Ovary (tissue), 3 donors: ENCODE measurements around the gene NUMBL.

Experiments
- POLR2A ChIP-seq: fragments of 450-650 bp; IDR thresholded peaks from one replicate; pipeline ENCODE4 v1.6.1; 2017; ENCODE audit warnings: antibody characterized with exemption, mild to moderate bottlenecking, moderate library complexity
- TF ChIP-seq, protein P1 (sequence below), 3 donors: fragments of 450-650 bp in 2 of 3; fragments of 200-600 bp in 1 of 3; IDR thresholded peaks; one replicate each; pipeline versions ENCODE4 v1.5.1 to v1.8.0; 2016 to 2022; ENCODE audit warnings: antibody characterized with exemption in 3 of 3, mild to moderate bottlenecking in 1 of 3
- donor health status: DM: no; HTN: no; CAD: no.

DNA sequence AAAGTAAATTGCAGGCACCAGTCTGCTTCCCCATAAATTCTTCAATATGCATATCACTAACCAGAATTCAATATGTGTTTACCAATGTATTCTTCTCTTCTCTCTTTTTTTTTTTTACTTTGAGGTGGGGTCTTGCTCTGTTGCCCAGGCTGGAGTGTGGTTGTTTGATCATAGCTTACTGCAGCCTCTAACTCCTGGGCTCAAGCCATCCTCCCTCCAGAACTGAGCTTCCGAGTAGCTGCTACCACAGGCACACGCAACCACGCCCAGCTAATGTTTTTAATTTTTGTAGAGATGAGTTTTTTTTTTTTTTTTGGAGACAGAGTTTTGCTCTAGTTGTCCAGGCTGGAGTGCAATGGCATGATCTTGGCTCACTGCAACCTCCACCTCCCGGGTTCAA lies 72.5 kb downstream of the NUMBL start:
- TF ChIP-seq, protein P1, sequence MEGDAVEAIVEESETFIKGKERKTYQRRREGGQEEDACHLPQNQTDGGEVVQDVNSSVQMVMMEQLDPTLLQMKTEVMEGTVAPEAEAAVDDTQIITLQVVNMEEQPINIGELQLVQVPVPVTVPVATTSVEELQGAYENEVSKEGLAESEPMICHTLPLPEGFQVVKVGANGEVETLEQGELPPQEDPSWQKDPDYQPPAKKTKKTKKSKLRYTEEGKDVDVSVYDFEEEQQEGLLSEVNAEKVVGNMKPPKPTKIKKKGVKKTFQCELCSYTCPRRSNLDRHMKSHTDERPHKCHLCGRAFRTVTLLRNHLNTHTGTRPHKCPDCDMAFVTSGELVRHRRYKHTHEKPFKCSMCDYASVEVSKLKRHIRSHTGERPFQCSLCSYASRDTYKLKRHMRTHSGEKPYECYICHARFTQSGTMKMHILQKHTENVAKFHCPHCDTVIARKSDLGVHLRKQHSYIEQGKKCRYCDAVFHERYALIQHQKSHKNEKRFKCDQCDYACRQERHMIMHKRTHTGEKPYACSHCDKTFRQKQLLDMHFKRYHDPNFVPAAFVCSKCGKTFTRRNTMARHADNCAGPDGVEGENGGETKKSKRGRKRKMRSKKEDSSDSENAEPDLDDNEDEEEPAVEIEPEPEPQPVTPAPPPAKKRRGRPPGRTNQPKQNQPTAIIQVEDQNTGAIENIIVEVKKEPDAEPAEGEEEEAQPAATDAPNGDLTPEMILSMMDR (IDR thresholded peaks at IDR 0.05) = no peak
- TF ChIP-seq POLR2A = no peak
